ENCODE measurements around the gene IHH.

The IHH gene

DNA sequence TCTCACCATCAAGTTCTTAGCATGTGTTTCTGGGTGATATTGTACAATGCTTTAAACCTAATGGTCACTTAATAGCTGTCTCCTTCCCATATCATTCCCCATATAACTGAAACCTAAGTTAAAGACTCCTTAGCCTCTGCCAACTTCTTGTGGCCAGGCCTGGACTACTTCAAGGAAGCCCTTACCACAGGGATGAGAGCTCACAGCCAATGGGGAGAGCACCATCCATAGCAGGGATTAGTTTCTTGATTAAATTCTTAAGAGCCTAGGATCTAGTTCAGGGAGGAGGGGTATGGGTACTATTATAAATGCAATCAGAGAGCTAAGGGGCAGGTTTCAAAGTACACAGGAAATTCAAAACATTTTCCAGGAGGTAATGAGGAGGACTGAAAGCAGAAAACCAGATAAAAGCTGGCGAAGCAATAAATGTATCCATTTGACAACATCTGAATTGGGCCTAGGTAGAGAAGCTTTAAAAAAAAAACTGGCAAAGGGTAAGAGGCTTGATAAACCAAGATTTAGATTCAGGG, 34.8 kb upstream of the IHH start:
- in situ Hi-C loops (cut with MboI; ENCODE audit: low pct_unique_long_range_greater_than_20kb, low sequenced_read_pairs, unreplicated experiment): no loop called here
- no peak for DNase-seq (ENCODE audit: low spot score)
- TF ChIP-seq, protein P1, sequence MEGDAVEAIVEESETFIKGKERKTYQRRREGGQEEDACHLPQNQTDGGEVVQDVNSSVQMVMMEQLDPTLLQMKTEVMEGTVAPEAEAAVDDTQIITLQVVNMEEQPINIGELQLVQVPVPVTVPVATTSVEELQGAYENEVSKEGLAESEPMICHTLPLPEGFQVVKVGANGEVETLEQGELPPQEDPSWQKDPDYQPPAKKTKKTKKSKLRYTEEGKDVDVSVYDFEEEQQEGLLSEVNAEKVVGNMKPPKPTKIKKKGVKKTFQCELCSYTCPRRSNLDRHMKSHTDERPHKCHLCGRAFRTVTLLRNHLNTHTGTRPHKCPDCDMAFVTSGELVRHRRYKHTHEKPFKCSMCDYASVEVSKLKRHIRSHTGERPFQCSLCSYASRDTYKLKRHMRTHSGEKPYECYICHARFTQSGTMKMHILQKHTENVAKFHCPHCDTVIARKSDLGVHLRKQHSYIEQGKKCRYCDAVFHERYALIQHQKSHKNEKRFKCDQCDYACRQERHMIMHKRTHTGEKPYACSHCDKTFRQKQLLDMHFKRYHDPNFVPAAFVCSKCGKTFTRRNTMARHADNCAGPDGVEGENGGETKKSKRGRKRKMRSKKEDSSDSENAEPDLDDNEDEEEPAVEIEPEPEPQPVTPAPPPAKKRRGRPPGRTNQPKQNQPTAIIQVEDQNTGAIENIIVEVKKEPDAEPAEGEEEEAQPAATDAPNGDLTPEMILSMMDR (IDR thresholded peaks at IDR 0.05; ENCODE audit: extremely low read depth, insufficient read depth, missing control alignments): no peak

DNA sequence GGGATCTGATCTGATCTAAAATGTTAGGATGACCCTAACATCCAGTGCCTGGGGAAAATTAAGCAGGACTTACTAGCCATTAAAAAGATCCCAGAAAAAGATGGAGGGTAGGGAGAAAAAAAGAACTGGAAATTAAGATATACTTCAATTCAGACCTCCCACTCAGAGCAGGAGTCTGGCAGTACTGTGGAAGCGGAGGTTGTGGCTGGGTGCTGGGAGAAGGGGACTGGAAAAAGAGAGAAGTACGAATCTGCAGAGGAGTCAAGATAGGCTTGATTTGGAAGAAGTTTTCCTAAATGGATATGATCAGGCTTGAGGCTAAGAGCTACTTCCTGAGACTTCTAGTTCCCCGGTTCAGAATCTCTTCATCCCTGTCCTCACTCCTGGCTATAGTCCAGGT, 33.5 kb upstream of the IHH start:
- TF ChIP-seq, protein P1 (IDR thresholded peaks at IDR 0.05; ENCODE audit: extremely low read depth, insufficient read depth, missing control alignments): no peak
- in situ Hi-C loops (cut with MboI; ENCODE audit: low pct_unique_long_range_greater_than_20kb, low sequenced_read_pairs, unreplicated experiment): no loop called here

DNA sequence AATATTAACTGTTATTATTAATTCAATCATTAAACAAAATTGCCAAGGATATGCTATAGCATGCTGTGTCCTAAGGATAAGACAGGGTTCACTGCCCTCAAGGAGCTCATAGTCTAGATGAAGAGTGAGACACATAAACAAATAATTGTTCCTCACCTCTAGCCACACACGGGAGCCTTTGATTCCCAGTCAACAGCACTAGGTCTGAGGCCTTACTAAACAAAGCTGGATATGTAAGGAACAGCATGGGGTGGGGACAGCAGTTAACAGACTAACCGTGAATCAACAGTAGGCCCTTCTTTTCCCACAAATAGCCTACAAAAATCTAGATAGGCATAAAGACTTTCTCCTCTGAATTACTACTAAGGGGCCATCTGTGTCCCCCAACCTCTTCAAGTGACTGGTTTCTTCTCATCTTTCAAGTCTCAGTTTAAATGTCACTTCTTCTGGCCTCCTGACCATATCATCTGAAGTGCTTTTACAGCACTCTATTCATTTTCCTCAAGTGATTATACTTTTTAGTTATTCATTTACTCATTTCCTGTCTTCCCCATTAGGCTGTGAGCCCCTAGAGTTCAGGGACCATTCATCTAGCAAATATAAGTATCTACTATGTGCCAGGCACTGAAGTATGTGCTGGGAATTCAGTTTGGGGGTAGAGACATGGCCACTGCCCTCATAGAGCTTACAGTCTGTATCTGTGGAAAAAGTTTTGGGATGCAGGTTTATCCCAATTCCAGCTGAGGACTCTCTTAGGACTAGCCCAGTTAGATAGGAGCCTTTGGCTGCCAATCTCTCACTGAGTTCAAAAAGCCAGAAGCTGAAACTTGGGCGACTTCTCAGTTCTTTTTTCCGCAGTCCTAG, 29.9 kb upstream of the IHH start:
- DNase-seq (ENCODE audit: low spot score): no peak
- in situ Hi-C loops (cut with MboI; ENCODE audit: low pct_unique_long_range_greater_than_20kb, low sequenced_read_pairs, unreplicated experiment): no loop called here
- TF ChIP-seq, protein P1 (IDR thresholded peaks at IDR 0.05; ENCODE audit: extremely low read depth, insufficient read depth, missing control alignments): no peak

More for the DNA sequence above, 33.5 kb upstream of the IHH start:
- DNase-seq (ENCODE audit: low spot score): no peak

DNA sequence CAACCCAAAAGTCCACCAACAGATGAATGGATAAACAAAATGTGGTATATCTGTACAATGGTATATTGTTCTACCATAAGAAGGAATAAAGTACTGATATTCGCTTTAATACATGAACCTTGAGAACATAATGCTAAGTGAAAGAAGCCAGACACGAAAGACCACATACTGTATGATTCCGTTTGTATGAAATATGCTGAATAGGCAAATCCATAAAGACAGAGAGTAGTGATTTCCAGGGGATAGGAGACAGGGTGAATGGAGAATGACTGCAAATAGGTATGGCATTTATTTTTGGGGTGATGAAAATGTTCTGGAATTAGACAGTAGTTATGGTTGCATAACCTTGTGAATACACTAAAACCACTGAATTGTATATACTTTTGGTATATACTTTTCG, 28.6 kb upstream of the IHH start:
- DNase-seq (ENCODE audit: low spot score): no peak
- in situ Hi-C loops (cut with MboI; ENCODE audit: low pct_unique_long_range_greater_than_20kb, low sequenced_read_pairs, unreplicated experiment): no loop called here
- TF ChIP-seq, protein P1 (IDR thresholded peaks at IDR 0.05; ENCODE audit: extremely low read depth, insufficient read depth, missing control alignments): no peak

DNA sequence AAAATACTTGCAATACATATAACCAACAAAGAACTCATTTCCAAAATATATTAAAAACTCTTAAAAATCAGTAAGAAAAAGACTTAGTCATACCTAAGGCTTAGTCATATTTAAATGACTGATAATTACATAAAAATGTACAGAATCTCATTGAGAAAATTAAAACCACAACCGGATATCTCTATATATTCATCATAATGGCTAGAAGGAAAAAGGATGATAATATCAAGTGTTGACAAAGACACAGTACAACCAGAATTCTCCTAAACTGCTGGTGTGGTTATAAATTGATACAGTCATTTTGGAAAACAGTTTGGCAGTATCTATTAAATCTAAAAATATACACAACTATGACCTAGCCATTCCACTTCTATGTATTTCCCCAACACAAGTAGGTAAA, 27.1 kb upstream of the IHH start:
- no peak for DNase-seq (ENCODE audit: low spot score)
- TF ChIP-seq, protein P1 (IDR thresholded peaks at IDR 0.05; ENCODE audit: extremely low read depth, insufficient read depth, missing control alignments): no peak
- in situ Hi-C loops (cut with MboI; ENCODE audit: low pct_unique_long_range_greater_than_20kb, low sequenced_read_pairs, unreplicated experiment): no loop called here

DNA sequence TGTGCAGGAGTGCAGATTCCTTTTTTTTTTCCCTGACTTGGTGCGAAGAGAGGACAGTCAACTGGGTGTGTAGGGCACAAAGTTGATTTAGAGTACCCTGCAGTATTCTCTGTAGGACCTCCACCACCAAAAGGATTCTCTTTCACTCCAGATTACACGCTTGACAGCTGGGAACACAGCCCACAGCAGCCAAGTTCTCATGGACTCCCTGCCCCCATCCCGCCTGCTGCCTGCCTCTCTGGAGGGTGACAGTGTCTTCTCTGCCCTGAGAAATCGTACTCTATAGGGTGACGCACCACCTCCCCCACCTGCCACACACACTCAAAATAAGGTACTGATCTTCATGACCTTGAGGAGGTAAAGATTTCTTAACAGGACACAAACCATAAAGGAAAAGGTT, 26.6 kb upstream of the IHH start:
- in situ Hi-C loops (cut with MboI; ENCODE audit: low pct_unique_long_range_greater_than_20kb, low sequenced_read_pairs, unreplicated experiment): no loop called here
- DNase-seq (ENCODE audit: low spot score): no peak
- TF ChIP-seq, protein P1 (IDR thresholded peaks at IDR 0.05; ENCODE audit: extremely low read depth, insufficient read depth, missing control alignments): no peak

All from GM13977 (cell line).